ENCODE results near the gene CACNA1B. TPM values are rescaled to one million over a fixed set of nuclear protein-coding genes. Genes with fewer than 3 reads are reported as not detected.

CACNA1B gene
- polyA plus RNA-seq, 1 experiment: 0.01 TPM

DNA sequence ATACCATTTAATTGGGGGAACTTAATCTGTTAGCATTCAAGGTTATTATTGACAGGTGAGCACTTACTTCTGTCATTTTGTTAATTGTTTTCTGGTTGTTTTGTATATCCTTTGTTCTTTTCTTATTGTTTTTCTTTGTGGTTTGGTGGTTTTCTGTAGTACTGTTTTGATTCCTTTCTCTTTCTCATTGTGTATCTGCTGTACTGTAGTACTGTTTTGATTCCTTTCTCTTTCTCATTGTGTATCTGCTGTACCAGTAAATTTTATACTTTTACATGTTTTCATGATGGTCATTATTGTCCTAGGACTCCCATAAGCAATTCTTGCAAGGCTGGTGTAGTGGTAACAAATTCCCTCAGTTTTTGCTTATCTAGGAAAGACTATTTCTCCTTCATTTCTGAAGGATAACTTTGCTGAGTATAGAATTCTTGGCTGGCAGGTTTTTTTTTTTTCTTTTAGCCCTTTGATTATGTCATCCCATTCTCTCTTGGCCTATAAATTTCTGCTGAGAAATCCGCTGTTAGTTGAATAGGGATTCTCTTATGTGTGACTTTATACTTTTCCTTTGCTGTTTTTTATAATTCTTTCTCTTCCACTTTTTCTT is 24.1 kb upstream of the CACNA1B start:
- H3K27ac ChIP-seq (ENCODE audit: low read depth, low read length): no peak overlapping the region
- no peak for DNase-seq (ENCODE audit: low read depth, low spot score)
- CTCF ChIA-PET: no interaction called here
- no peak for TF ChIP-seq CTCF (IDR thresholded peaks at IDR 0.05; ENCODE audit: low read depth, low read length)
- H3K4me3 ChIP-seq (ENCODE audit: low read depth, low read length): no peak overlapping the region
- no peaks in the 10 kb centered on the region for H3K27me3 ChIP-seq (ENCODE audit: control insufficient read depth, insufficient read depth, low read length)
- H3K9me3 ChIP-seq (ENCODE audit: control insufficient read depth, insufficient read depth, low read length): peaks cover 12% of the 10 kb centered on the region
- POLR2A ChIA-PET: no interaction called here

GRCh38 chr9:137860361-137860760 is 17.2 kb upstream of the CACNA1B start:
- CTCF ChIA-PET: no interaction called here
- no peak overlapping the region for H3K27ac ChIP-seq (ENCODE audit: low read depth, low read length)
- no peaks in the 10 kb centered on the region for H3K27me3 ChIP-seq (ENCODE audit: control insufficient read depth, insufficient read depth, low read length)
- no peak overlapping the region for H3K4me3 ChIP-seq (ENCODE audit: low read depth, low read length)
- no peak for TF ChIP-seq CTCF (IDR thresholded peaks at IDR 0.05; ENCODE audit: low read depth, low read length)
- peaks cover 16% of the 10 kb centered on the region for H3K9me3 ChIP-seq (ENCODE audit: control insufficient read depth, insufficient read depth, low read length)
- POLR2A ChIA-PET: no interaction called here
- DNase-seq (ENCODE audit: low read depth, low spot score): no peak

- ChIA-PET CTCF (no interaction called here), POLR2A (no interaction called here)
- peaks cover 2% of the 10 kb centered on the region for H3K9me3 ChIP-seq (ENCODE audit: control insufficient read depth, insufficient read depth, low read length)
- H3K4me3 ChIP-seq (ENCODE audit: low read depth, low read length): no peak overlapping the region
- no peak for DNase-seq (ENCODE audit: low read depth, low spot score)
- H3K27me3 ChIP-seq (ENCODE audit: control insufficient read depth, insufficient read depth, low read length): no peaks in the 10 kb centered on the region
- H3K27ac ChIP-seq (ENCODE audit: low read depth, low read length): no peak overlapping the region
- TF ChIP-seq CTCF (IDR thresholded peaks at IDR 0.05; ENCODE audit: low read depth, low read length): no peak
These were observed 11.9 kb upstream of the CACNA1B start for GRCh38 chr9:137865581-137866145.

- Histone ChIP-seq H3K9me3 (ENCODE audit: control insufficient read depth, insufficient read depth, low read length) (no peaks in the 10 kb centered on the region; the same call in 1 of the 2 replicates), H3K27ac (ENCODE audit: low read depth, low read length) (no peak overlapping the region), H3K4me3 (ENCODE audit: low read depth, low read length) (no peak overlapping the region), H3K27me3 (ENCODE audit: control insufficient read depth, insufficient read depth, low read length) (no peaks in the 10 kb centered on the region)
- DNase-seq (ENCODE audit: low read depth, low spot score): no peak
- ChIA-PET POLR2A (no interaction called here), CTCF (no interaction called here)
- no peak for TF ChIP-seq CTCF (IDR thresholded peaks at IDR 0.05; ENCODE audit: low read depth, low read length)
These were observed 11.1 kb upstream of the CACNA1B start for GRCh38 chr9:137866226-137867141.

GRCh38 chr9:137870432-137870831 is 7.2 kb upstream of the CACNA1B start:
- DNase-seq (ENCODE audit: low read depth, low spot score): no peak
- Histone ChIP-seq H3K4me3 (ENCODE audit: low read depth, low read length) (no peak overlapping the region), H3K27ac (ENCODE audit: low read depth, low read length) (no peak overlapping the region), H3K27me3 (ENCODE audit: control insufficient read depth, insufficient read depth, low read length) (no peaks in the 10 kb centered on the region), H3K9me3 (ENCODE audit: control insufficient read depth, insufficient read depth, low read length) (peaks cover 7% of the 10 kb centered on the region; the same call in 1 of the 2 replicates)
- TF ChIP-seq CTCF (IDR thresholded peaks at IDR 0.05; ENCODE audit: low read depth, low read length): no peak
- ChIA-PET CTCF (no interaction called here), POLR2A (no interaction called here)

Measured in AG04450 (cell line).